H1 (cell line): ENCODE measurements around the gene TRAPPC3. TPM values are rescaled to one million over a fixed set of nuclear protein-coding genes. Genes with fewer than 3 reads are reported as not detected.

ENCODE experiments used
- ATF3 ChIP-seq: IDR thresholded peaks from 2 replicates; pipeline ENCODE4 v1.6.1; 2011; ENCODE audit warnings: low read depth, mild to moderate bottlenecking, low read length; ENCODE audit not compliant: insufficient read depth
- KDM5A ChIP-seq: fragments of 200-600 bp; IDR thresholded peaks from 2 replicates; pipeline ENCODE4 v1.7.1; 2012; ENCODE audit warnings: mild to moderate bottlenecking, low read length, inconsistent platforms, mixed read lengths
- polyA plus RNA-seq, 7 experiments: library from polyadenylated mRNA; depleted of rRNA in 3 of 7; stranded (reverse) in 5 of 7; unstranded in 2 of 7; fragments of >200 nt in 5 of 7; fragments of 200-250 nt in 2 of 7; gene quantifications; 1 replicate in 5 of 7; 2 replicates in 1 of 7; 4 replicates in 1 of 7; pipeline versions ENCODE4 v1.2.1 to v1.2.3, GENCODE V29; 2011 to 2013; ENCODE audit warnings: missing spikeins in 2 of 7, mixed read lengths in 2 of 7
- total RNA-seq: library from RNA; stranded (reverse); fragmentation: NEBNext Ultra II Directional; extraction: Animal tissue kit (Norgen Biotek cat#: 25700); gene quantifications from 2 replicates; pipeline ENCODE4 v1.2.1, GENCODE V29; 2021

Gene TRAPPC3
- total and polyA plus RNA-seq, 2 of the 8 experiments (the other 6 are each of a cell fraction or from before 2014, with no cell fraction given), result 47.8 to 51.0 TPM

- TF ChIP-seq KDM5A, result no peak
- TF ChIP-seq ATF3, result no peak
These were observed 7.2 kb downstream of the TRAPPC3 start (continued) for GRCh38 chr1:36142121-36142520.
